Measurements from ENCODE around the gene LRRC23. TPM values are rescaled to one million over a fixed set of nuclear protein-coding genes. Genes with fewer than 3 reads are reported as not detected.

LRRC23 gene
- total RNA-seq (2022; extraction: Qiagen RNA extraction): 16.4 to 19.6 TPM (median 17.6 TPM) in 5 replicates

GRCh38 chr12:6904280-6905276 is at the start of gene LRRC23:
Gene LRRC23, plus strand, starts transcription at chr12:6904822. Its CDS starts 812 bp downstream, at chr12:6905634.

GRCh38 chr12:6867413-6868210 is 37.0 kb upstream of the LRRC23 start, which contains the start of gene TPI1:
Gene TPI1, plus strand, starts transcription at chr12:6867531. Its CDS starts 36 bp downstream, at chr12:6867567.

GRCh38 chr12:6873094-6874014 is 31.3 kb upstream of the LRRC23 start, which contains the start of gene SPSB2:
Gene SPSB2, minus strand, starts transcription at chr12:6873303. Its CDS starts 402 bp downstream, at chr12:6872901.

GRCh38 chr12:6914246-6914946 is 9.8 kb downstream of the LRRC23 start, which contains the start of gene ENO2:
Gene ENO2, plus strand, starts transcription at chr12:6914580. Its CDS starts 1,253 bp downstream, at chr12:6915833.

GRCh38 chr12:6927379-6928021 is 22.9 kb downstream of the LRRC23 start, which contains the start of gene ATN1:
Gene ATN1, plus strand, starts transcription at chr12:6927959. Its CDS starts 6,043 bp downstream, at chr12:6934002.

GRCh38 chr12:6943722-6944380 is 39.2 kb downstream of the LRRC23 start, which contains the start of the genes C12orf57 and RNU7-1:
Gene C12orf57, plus strand, starts transcription at chr12:6944022. Its CDS starts 100 bp downstream, at chr12:6944122.
Gene RNU7-1, plus strand, starts transcription at chr12:6943816.

GRCh38 chr12:6950811-6951540 is 46.4 kb downstream of the LRRC23 start, which contains the start of gene PTPN6:
Gene PTPN6, plus strand, starts transcription at chr12:6951356. Its CDS starts 157 bp downstream, at chr12:6951513.

Other genes starting within 250 kb of the LRRC23 start
- gene ING4, start 241.7 kb upstream of the LRRC23 start, total RNA-seq (2022; extraction: Qiagen RNA extraction): 11.8 to 15.1 TPM (median 12.9 TPM) in 5 replicates
- gene ZNF384, start 215.4 kb upstream of the LRRC23 start, total RNA-seq (2022; extraction: Qiagen RNA extraction): 49.3 to 61.4 TPM (median 58.0 TPM) in 5 replicates
- gene PIANP, start 204.0 kb upstream of the LRRC23 start, total RNA-seq (2022; extraction: Qiagen RNA extraction): 0.56 to 1.0 TPM (median 0.96 TPM) in 5 replicates
- 46.5 to 53.0 TPM (median 52.7 TPM) in 5 replicates for gene COPS7A, start 180.8 kb upstream of the LRRC23 start, total RNA-seq (2022; extraction: Qiagen RNA extraction)
- gene MLF2, start 151.7 kb upstream of the LRRC23 start, total RNA-seq (2022; extraction: Qiagen RNA extraction): 252 to 307 TPM (median 297 TPM) in 5 replicates
- gene PTMS, start 138.5 kb upstream of the LRRC23 start, total RNA-seq (2022; extraction: Qiagen RNA extraction): 661 to 1,016 TPM (median 1,000 TPM) in 5 replicates
- gene LAG3, start 132.3 kb upstream of the LRRC23 start, total RNA-seq (2022; extraction: Qiagen RNA extraction): 0.56 to 1.7 TPM (median 1.3 TPM) in 5 replicates
- gene CD4, start 115.3 kb upstream of the LRRC23 start, total RNA-seq (2022; extraction: Qiagen RNA extraction): not detected in 5 replicates
- gene GPR162, start 83.0 kb upstream of the LRRC23 start, total RNA-seq (2022; extraction: Qiagen RNA extraction): 0.29 to 0.64 TPM (median 0.41 TPM) in 5 replicates
- 19.9 to 28.7 TPM (median 24.8 TPM) in 5 replicates for gene P3H3, start 76.4 kb upstream of the LRRC23 start, total RNA-seq (2022; extraction: Qiagen RNA extraction)
- gene GNB3, start 63.9 kb upstream of the LRRC23 start, total RNA-seq (2022; extraction: Qiagen RNA extraction): 0.59 to 2.3 TPM (median 1.5 TPM) in 5 replicates
- gene CDCA3, start 53.5 kb upstream of the LRRC23 start, total RNA-seq (2022; extraction: Qiagen RNA extraction): 66.7 to 77.6 TPM (median 68.2 TPM) in 5 replicates
- gene USP5, start 52.7 kb upstream of the LRRC23 start, total RNA-seq (2022; extraction: Qiagen RNA extraction): 75.1 to 101 TPM (median 89.8 TPM) in 5 replicates
- gene TPI1, start 37.3 kb upstream of the LRRC23 start, total RNA-seq (2022; extraction: Qiagen RNA extraction): 1,541 to 1,693 TPM (median 1,645 TPM) in 5 replicates
- 26.1 to 33.1 TPM (median 31.8 TPM) in 5 replicates for gene SPSB2, start 31.5 kb upstream of the LRRC23 start, total RNA-seq (2022; extraction: Qiagen RNA extraction)
- 28.2 to 31.8 TPM (median 30.8 TPM) in 5 replicates for gene ENO2, start 9.8 kb downstream of the LRRC23 start, total RNA-seq (2022; extraction: Qiagen RNA extraction)
- 38.8 to 85.5 TPM (median 83.0 TPM) in 5 replicates for gene ATN1, start 23.1 kb downstream of the LRRC23 start, total RNA-seq (2022; extraction: Qiagen RNA extraction)
- not detected in 5 replicates for gene RNU7-1, start 39.0 kb downstream of the LRRC23 start, total RNA-seq (2022; extraction: Qiagen RNA extraction)
- 252 to 292 TPM (median 272 TPM) in 5 replicates for gene C12orf57, start 39.2 kb downstream of the LRRC23 start, total RNA-seq (2022; extraction: Qiagen RNA extraction)
- gene PTPN6, start 46.5 kb downstream of the LRRC23 start, total RNA-seq (2022; extraction: Qiagen RNA extraction): 6.6 to 14.6 TPM (median 11.5 TPM) in 5 replicates
- 294 to 330 TPM (median 316 TPM) in 5 replicates for gene PHB2, start 65.8 kb downstream of the LRRC23 start, total RNA-seq (2022; extraction: Qiagen RNA extraction)
- gene EMG1, start 66.1 kb downstream of the LRRC23 start, total RNA-seq (2022; extraction: Qiagen RNA extraction): 54.7 to 69.8 TPM (median 56.2 TPM) in 5 replicates
- 27.2 to 32.0 TPM (median 29.9 TPM) in 5 replicates for gene LPCAT3, start 113.7 kb downstream of the LRRC23 start, total RNA-seq (2022; extraction: Qiagen RNA extraction)
- 41.7 to 58.5 TPM (median 47.4 TPM) in 5 replicates for gene C1S, start 155.9 kb downstream of the LRRC23 start, total RNA-seq (2022; extraction: Qiagen RNA extraction)
- 29.1 to 42.2 TPM (median 30.1 TPM) in 5 replicates for gene C1R, start 187.6 kb downstream of the LRRC23 start, total RNA-seq (2022; extraction: Qiagen RNA extraction)
- 11.7 to 15.7 TPM (median 13.7 TPM) in 5 replicates for gene C1RL, start 204.4 kb downstream of the LRRC23 start, total RNA-seq (2022; extraction: Qiagen RNA extraction)
- 0.08 to 0.14 TPM in 2 of 5 replicates, not detected in the others for gene RBP5, start 224.1 kb downstream of the LRRC23 start, total RNA-seq (2022; extraction: Qiagen RNA extraction)
- gene CLSTN3, start 225.5 kb downstream of the LRRC23 start, total RNA-seq (2022; extraction: Qiagen RNA extraction): 8.5 to 16.6 TPM (median 14.8 TPM) in 5 replicates

Data from A549 treated with dexamethasone at 1 μM for 4 hours (cell line).